HG03103 (cell line): Measurements from ENCODE around the gene TXN.

ENCODE experiments used
- ATAC-seq: cut with Tn5 transposase; IDR thresholded peaks from one replicate; pipeline ENCODE4 v1.9.1; 2021; ENCODE audit warnings: low read depth; ENCODE audit not compliant: unreplicated experiment

TXN gene

DNA sequence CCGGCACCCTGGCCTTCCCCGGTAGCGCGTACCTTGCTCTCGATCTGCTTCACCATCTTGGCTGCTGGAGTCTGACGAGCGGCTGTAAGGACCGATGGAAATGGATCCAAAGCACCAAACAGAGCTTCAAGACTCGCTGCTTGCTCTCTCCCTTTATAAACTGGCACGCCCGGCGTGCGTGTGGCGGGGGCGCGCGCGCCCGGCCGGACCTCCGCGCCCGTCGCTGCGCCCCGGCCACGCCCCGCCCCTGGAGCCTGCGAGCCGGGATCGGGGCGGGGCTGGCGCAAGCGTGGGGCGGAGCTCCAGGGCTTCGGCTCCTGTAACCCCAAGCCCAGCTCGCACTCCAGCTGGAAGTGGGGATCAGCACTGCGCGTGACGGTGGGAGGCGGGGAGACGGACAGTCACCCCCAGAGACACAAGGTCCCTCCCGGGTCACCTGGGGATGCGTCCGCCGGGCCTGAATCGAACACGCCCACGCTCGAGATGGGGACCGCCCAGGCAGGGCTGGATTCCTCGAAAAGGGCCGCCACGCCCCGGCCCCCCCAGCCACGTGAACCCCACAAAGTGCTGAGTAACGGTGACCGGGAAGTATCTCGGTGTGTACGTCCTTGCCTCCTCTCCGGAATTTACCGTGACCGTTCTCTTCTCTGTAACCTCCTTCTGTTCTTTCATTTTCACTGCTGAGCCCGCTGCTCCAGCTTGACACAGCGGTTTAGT is at the start of gene TXN:
TSS of gene TXN (minus strand) at position 128 of the 717 bp plus-strand sequence. CDS start at position 56, 72 bp downstream.
- peak; percentile 57 for ATAC-seq

DNA sequence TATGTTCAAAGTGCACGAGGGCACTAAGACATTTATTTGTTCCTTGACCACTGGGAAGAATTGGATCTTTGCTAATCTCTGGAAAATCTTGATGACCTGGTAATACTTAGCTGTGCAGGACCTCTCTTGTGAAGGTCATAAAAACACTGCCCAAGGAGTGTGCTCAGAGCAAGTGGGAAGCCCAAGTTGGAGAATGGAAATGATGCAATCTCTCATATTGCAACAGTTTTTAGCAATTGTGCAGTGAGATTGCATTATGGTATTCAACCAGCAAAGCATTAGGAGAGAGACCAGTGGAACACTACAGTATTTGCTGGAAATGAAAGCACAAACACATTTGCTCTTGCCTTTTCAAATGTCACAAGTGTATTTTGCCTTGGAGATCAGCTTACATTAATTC is 46.8 kb upstream of the TXN start:
- ATAC-seq, result no peak

DNA sequence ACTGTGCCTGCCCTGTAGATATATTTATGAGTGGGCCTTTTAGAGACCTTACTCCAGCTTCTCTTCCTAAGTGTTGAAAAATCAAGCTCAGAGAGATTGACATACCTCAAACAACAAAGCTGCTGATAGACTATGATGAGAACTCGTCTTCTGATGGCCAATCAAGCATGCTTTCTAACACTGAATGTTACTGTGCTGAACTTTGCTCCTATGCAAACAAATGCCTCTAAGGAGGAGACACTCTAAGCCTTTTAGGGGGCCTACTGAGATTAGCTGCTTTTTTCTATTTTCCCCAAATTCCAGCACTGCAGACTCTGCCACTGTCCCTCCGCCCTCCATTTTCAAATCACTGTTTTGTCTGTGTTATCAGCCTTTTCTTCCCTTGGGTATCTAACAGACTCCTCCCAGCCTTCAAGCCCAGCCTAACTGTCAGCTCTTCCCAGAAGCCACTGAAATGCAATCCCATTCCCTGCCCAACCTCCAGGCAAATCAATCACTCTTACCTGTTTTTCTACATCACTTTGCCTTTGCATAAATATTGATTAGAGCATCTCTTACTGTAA is 41.8 kb upstream of the TXN start:
- ATAC-seq, result no peak

DNA sequence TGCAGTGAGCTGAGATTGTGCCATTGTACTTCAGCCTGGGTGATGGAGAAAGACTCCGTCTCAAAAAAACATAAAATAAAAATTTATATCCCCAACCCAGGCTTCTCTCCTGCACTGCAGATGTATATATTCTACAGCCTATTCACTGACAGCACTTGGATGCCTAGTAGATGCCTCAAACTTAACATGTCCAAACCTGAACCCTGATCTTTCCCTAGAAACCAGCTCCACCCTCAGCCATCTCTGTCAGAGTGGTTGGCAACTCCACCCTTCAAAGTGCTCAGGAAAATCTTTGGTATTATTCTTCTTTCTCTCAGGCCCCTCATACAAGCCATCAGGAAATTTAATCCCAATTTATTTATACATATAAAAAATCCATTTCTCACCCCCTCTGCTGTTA is 36.9 kb upstream of the TXN start:
- no peak for ATAC-seq

DNA sequence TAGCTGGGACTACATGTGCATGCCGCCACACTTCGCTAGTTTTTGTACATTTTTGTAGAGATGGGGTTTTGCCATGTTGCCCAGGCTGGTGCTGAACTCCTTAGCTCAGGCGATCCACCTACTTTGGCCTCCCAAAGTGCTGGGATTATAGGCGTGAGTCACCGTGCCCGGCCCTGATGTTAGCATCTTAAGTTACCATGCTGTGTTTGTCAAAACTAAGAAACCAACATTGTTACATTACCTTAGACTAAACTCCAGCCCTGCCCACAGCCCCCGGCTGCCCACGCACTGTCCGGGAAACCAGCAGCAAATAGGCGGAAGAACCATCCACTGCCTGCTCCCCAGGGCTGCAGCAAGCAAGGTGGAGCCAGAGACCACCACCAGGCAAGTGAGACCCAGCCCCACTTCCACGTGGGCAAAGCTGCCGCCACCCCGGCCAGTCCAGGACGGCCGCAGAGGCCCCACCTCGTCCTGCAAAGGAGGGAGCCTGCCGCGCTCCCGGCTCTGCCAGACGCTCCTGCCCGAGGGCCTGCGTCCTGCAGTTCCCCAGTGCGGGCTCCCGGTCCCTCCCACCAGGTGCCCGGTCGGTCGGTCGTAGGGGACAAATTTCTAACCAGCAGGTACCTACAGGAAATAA is 35.7 kb upstream of the TXN start:
- no peak for ATAC-seq

DNA sequence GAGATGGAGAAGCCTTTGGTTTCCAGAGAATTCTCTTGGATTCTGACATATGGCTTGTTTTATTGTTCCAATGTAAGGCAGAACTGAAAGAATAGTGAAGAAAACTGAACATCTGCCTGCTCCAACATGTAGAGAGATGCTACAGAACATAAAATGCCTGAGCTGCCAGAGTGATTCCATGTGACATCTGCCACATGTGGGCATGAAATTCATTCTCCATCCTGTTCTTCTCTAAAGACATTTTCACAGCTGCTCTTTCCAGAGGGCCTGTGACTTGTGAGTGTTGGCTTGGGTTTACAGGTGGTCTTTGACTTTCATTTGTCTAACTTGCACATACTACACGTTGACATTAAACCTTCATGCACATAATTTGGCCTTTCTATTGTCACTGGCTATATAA is 33.7 kb upstream of the TXN start:
- ATAC-seq, result no peak

DNA sequence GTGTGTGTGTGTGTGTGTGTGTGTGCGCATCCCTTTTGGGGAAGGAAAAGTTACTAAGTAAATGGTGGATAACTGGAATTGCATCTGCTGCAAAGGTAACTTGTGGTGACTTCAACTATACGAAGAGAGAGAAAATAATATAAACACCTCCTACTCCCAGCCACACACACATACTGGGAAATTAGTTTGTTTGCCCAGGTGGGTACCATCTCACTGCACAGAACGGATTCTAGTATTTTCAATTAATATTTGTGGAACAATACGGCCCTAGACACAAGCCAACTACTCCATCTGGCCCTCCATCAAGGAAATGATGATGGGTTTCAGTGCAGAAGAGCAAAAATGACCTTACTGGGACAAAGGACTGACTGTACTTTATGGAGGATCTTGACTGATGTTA is 32.2 kb upstream of the TXN start:
- ATAC-seq, result no peak

DNA sequence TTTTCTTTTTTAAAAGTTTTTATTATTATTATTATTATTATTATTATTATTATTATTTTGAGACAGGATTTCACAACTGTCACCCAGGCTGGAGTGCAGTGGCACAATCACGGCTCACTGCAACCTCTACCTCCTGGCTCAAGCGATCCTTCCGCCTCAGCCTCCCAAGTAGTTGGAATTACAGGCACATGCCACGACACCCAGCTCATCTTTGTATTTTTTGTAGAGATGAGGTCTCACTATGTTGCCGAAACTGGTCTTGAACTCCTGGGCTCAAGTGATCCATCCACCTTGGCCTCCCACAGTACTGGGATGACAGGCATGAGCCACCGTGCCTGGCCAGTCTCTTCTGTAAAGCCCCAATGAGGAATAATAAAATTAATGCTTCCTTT is 31.0 kb upstream of the TXN start:
- no peak for ATAC-seq

DNA sequence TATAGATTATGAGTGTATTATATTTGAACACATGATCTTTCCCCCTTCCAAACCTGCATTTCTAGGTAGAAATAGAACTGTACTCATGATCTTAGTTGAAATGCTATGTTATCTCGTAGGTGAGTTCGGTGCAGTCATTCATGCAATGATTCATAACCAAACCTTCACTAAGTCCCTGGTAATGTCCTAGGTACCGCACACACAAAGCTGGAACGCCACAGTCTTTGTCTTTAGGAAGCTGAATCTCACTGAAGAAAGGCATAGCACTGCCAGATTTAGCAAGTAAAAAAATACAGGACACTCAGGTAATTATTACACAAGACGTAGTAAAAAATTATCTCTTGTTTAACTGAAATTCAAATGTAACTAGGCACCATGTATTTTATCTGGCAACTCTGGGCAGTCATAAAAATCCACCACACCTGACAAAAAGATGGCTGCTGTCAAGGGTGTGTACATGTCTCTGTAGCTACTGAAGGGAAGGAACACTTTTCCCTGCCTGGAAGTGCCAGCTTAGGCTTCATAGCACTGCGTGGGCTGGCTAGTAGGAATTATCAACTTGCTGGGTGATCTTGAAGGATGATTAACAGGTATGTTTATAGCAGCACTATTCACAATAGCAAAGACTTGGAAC is 28.0 kb upstream of the TXN start:
- ATAC-seq, result no peak

DNA sequence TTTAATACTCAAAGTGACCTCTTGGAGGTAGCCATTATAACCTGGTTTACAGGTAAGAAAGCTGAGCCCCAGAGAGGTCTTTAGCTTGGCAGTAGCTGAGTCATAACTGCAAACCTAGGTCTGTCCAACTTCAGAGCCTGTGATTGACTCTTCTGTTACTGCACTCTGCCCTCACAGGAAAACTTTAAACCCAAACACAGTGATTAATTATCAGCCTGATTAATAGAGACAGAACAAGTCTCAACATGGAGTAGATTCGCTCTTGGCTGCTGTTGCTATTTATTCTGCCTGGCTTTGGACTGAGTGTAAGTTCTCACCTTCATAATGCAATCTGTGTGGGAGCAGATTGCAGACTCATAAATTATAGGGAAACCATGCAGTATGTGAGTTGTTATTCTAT is 27.4 kb upstream of the TXN start:
- no peak for ATAC-seq

DNA sequence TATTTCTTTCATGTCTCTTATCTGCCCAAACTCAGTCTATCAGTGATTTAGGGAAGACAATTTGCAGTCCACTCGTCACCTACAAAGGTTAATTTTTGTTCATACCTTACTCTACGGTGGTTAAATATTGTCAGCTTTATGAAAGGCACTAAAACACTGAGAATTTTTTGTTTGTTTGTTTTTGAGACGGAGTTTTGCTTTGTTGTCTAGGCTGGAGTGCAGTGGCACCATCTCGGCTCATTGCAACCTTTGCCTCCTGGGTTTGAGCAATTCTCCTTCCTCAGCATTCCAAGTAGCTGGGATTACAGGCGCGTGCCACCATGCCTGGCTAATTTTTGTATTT is 26.4 kb upstream of the TXN start:
- ATAC-seq, result no peak

DNA sequence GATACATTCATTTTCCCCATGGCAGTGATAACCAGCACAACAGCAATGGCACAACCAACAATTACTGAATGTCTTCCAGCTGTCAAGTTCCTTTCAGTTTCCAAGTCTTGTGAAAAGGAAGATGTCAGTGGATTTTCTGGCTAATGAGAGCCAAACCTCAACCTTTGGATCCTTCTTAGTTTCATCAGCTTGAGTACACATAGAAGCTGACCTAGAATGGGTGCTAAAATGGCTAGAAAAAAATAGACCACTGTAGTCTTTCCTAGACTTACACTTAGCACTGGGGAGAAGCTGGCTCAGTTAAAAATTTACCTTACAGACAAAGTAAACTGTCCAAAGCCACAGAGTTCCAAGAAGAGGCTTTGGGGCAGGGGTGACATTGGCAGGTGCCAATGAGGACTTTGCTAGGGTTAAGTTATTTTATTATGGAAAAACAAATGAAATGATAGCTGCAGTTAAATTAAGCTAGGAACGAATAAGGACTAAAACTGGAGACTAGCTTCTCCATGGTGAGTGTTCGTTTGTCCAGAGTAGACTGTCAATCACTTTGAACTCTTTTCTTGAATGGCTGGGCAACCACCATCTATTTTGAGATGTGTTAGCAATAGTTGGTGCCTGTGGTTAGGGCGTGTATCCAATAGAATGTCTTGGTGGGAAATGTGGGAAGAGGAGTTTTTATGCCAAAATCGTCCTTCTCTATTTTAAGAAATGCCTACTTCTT is 25.9 kb upstream of the TXN start:
- ATAC-seq, result no peak

DNA sequence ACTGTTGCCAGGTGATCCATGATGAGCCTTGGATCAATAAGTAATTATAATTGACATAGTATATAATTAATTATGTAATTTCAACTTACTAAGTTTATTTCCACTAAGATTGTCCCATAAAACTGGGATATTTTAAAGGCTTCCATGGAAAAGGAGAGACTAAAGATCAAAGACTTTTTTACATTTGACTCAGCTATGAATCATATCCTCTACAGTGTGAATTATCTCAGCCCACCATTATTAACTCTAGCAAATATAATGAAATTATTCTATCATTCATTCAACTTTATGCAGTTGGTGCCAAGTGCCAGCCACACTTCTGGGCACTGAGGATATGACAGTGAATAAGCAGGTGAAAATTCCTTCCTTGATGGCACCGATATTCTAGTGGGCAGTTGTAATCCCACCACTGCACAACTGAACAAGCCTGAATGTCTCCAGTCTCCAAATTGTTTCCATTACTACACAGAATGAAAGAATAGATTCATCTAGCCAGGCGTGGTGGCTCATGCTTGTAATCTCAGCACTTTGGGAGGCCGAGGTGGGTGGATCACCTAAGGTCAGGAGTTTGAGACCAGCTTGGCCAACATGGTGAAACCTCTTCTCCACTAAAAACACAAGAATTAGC is 21.9 kb upstream of the TXN start:
- ATAC-seq, result no peak

DNA sequence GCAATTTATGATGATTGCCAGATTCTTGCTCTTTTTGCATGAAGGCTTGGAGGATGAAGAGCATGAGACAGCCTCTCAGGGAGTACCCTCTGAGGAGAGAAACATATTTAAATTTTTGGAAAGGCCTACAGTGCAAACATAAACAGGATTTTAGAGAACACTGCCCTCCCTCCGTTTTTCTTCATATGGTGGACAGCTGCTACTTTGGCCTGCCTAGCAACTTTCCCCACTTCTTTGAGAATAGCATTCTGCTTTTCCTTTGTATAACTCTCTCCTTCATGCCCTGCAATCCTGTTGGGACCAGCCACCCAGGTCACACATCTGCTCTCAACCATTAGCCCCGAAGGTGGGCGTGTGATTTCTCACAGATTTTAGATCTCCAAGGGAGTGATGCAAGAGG is 20.5 kb upstream of the TXN start:
- no peak for ATAC-seq

DNA sequence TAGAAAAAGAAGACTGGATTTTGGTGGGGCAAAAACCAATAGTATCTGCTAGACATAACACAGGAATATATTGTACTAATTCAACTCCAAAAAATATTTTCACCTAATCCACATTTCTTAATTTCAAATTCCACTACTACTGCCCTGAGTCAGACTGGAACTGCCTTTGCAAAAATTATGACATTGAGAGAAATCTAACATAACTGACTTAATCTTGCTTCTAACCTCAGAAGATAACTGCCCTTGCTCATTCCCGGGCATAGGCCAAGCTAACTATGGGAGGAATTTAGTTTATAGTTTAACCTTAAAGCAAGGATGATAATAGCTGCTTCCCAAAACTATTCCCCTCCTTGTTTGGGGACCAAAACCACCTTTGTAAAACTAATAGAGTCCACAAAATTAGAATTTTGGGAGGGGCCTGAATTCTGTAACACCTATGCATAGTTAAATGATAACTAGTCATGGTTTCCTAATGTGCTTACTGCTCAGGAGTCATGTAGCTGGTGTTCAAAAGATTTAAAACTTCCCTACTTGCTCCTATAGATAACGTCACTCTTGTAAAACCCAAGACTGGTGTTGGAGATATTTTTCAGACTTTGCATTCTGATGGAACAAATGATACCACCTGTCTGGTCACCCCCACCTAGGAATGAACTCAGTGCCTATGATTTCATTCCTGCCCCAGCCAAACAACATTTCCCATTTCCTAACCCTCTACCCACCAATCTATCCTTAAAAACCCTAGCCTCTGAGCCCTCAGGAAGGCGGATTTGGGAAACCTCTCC is 14.1 kb upstream of the TXN start:
- ATAC-seq, result no peak

DNA sequence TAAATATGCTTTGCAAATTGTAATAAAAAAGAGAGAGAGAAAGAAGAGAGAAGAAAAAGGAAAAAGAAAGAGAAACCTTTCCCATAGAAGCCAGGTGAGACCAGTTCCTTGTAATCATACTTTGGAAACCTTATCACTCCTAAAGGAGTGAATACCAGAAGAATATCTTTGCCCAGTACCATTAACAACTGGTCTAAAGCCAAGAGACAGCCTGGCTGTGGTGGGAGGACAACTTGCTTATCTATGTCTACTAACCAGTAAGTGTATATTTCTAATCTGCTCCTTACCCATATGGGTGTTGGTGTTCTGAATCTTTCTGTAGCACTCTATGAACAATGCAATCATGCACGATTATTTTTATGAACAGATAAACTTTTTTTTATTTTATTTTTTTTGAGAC is 10.5 kb upstream of the TXN start:
- no peak for ATAC-seq

DNA sequence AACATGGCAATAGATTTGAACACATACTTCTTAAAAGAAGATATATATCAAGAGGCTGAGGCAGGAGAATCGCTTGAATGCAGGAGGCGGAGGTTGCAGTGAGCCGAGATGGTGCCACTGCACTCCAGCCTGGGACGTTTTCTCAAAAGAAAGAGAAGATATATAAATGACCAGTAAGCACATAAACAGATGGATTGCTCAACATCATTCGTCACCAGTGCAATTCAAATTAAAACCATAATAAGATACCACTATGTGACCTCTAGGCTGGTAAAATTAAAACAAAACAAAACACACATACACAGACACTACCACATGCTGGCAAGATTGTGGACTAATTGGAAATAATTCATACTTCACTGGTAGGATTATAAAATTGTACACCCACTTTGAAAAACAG is 5.3 kb upstream of the TXN start:
- ATAC-seq, result no peak

DNA sequence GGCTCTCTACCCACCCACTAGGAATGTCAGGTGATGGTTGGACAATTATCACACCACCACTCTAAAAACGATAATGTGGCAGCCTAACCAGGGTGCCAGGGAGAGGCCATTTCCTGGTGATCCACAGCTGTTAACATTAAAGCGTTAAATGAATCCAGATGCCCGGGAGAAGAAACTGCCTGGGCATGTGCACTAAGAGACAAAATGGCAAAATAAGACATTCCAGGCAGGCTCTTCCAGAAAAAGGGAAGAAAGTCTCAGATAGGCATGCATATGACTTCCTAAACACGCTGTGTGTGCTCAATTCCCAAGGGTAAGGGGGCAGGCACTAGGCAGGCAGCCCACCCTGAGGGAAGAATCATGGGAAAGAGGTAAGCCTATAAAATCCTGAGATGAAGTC is 4.6 kb upstream of the TXN start:
- no peak for ATAC-seq

DNA sequence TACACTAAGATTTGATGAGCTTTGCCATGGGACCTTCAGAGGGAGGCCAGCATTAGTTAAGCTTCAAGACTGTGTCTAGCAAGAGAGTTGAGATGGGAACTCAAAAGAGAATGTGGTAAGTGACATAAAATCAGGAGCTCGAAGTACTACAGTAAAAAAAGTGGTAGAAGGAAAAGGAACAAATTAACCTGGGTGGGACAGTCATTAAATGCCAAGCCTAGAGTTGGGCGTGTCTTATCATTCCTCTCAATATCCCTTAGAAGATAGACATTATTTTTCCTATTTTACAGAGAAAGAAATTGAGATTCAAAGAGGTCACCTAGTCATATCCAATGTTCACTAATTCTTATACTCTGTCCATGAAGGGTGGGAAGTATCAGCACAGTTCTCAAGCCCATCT is 3.3 kb upstream of the TXN start:
- no peak for ATAC-seq

DNA sequence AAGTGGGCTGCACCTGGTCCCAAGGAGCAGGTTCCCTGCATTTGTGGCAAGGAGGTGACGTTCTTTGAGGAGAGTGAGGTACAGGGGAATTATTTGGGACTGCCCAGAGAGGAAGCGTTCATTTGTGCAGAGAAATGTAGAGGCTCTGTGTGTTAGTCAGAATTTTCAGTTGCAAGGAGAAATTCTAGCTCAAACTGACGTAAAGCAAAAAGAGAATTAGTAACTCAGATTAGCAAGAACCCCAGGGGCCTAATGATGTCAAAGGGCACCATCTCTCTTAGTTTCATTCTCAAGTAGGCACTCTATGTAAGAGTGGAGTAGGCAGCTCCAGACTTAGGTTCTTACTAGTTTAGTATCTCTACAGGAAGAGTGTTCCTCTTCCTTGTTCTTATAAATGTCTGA is 2.4 kb upstream of the TXN start:
- no peak for ATAC-seq
